HUES6 (cell line): Measurements from ENCODE around the gene NAP1L1.
A peak's percentile ranks its signal among the peaks of the same experiment; 100 is the strongest.

Experiments used
- H3K27ac ChIP-seq: 2 replicates; pipeline ENCODE4 v1.7.0; 2013; ENCODE audit warnings: low read depth, mild to moderate bottlenecking, low read length, inconsistent platforms
- H3K27me3 ChIP-seq: 2 replicates; pipeline ENCODE4 v1.6.1; 2013; ENCODE audit warnings: low read length; ENCODE audit not compliant: control insufficient read depth, insufficient read depth
- H3K36me3 ChIP-seq: 2 replicates; pipeline ENCODE4 v1.6.1; 2013; ENCODE audit warnings: low read length; ENCODE audit not compliant: control insufficient read depth, insufficient read depth
- H3K4me1 ChIP-seq: 2 replicates; pipeline ENCODE4 v1.6.1; 2013; ENCODE audit warnings: low read length; ENCODE audit not compliant: control insufficient read depth, insufficient read depth
- H3K4me3 ChIP-seq: 2 replicates; pipeline ENCODE4 v1.5.1; 2013; ENCODE audit warnings: low read depth, low read length
- H3K9ac ChIP-seq: one replicate; pipeline ENCODE4 v1.6.1; 2013; ENCODE audit warnings: mild to moderate bottlenecking, low read length
- H3K9me3 ChIP-seq: 2 replicates; pipeline ENCODE4 v1.6.1; 2013; ENCODE audit warnings: low read depth, low read length; ENCODE audit not compliant: control insufficient read depth, insufficient read depth

Gene NAP1L1

DNA sequence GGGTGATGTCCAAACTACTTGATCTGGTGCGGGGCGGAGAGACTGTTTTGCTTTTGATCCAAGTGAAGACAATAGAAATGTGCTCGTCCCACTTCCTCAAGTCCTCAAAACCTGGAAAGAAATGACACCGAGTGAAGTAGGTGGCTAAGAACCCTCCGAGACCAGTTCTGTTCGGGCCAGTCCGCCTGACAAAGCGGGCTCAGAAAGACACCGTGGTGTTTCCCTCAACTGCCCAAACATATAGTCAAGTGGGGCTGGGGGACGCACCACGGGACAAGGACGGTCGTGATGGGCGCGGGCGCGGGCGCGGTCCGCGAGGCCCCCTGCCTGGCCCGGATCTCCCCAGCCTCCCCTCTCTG lies 54.5 kb downstream of the NAP1L1 start:
- H3K27me3 ChIP-seq: no peaks in the 10 kb centered on the region
- H3K27ac ChIP-seq: peak overlapping the region; percentile 92; the same call in 1 of the 2 replicates
- H3K4me1 ChIP-seq: peaks cover 20% of the 10 kb centered on the region
- H3K9ac ChIP-seq: peak overlapping the region; percentile 99
- H3K9me3 ChIP-seq: no peaks in the 10 kb centered on the region
- H3K36me3 ChIP-seq: peaks cover 40% of the 10 kb centered on the region
- H3K4me3 ChIP-seq: peak overlapping the region; percentile 99

GRCh38 chr12:76028571-76029277 lies 55.8 kb downstream of the NAP1L1 start:
- Histone ChIP-seq H3K27ac (peak overlapping the region; percentile 62; the same call in 1 of the 2 replicates), H3K4me3 (peak overlapping the region; percentile 99), H3K9me3 (no peaks in the 10 kb centered on the region), H3K4me1 (peaks cover 18% of the 10 kb centered on the region), H3K27me3 (no peaks in the 10 kb centered on the region), H3K36me3 (peaks cover 40% of the 10 kb centered on the region), H3K9ac (peak overlapping the region; percentile 85)

DNA sequence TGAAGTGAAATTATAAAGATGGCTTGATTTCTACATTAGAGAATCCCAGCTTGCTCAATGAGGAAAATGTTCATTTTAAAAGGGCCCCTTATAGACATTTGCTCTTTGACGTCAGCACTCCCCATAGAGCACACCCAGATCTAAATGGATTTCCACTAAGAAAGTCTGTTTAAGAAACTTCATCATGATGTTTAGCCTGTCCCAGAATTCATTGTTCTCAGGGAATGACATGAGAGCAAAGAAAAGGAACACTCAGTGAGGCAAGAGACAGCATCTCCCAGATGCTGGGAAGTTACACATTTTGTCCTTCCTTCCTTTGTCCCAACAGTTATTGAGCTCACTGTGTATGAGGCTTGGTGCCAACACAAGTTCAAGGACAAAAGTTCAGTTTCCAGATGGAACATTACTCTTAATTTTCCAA lies 57.8 kb downstream of the NAP1L1 start:
- peak overlapping the region; percentile 9; the same call in 1 of the 2 replicates for H3K4me3 ChIP-seq
- no peaks in the 10 kb centered on the region for H3K9me3 ChIP-seq
- H3K4me1 ChIP-seq: peaks cover 12% of the 10 kb centered on the region
- H3K27ac ChIP-seq: no peak overlapping the region
- no peaks in the 10 kb centered on the region for H3K27me3 ChIP-seq
- H3K36me3 ChIP-seq: peaks cover 40% of the 10 kb centered on the region
- no peak overlapping the region for H3K9ac ChIP-seq

- H3K27ac ChIP-seq: peak overlapping the region; percentile 15; the same call in 1 of the 2 replicates
Observed at GRCh38 chr12:76025601-76026575, 58.6 kb downstream of the NAP1L1 start.

DNA sequence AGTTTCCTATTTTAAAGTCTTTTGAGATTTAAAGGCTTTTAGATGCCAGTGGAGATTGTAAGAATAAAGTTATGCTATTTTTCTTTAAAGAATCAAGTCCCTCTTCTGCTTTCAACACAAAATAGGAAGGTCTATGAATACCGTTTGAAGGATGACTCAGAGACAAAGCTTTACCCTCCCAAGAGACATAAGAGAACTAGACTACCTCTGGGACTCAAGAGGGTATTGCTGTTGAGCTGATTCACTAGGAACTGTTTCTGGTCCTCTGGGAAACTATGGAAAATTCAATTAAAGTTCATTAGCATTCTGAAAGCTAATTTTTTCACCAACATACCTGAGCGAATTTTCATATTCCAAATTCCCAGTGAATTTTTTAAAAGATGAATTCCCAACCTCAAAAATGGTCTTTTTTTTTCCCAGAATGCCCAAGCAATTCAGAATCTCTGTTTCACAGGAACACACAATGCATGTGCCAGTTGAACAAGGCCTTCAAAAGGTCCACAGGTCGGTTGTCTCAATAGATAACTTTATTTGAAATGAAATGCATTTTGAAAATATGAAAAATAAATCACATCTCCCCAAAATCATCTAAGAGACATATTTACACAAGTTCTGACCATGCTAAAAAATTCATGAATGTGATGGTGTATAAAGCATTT lies 59.4 kb downstream of the NAP1L1 start:
- Histone ChIP-seq H3K27me3 (no peaks in the 10 kb centered on the region), H3K4me1 (peaks cover 25% of the 10 kb centered on the region), H3K4me3 (no peak overlapping the region), H3K36me3 (peaks cover 31% of the 10 kb centered on the region), H3K9ac (no peak overlapping the region), H3K27ac (no peak overlapping the region), H3K9me3 (no peaks in the 10 kb centered on the region)

More at GRCh38 chr12:76025601-76026575, 58.6 kb downstream of the NAP1L1 start:
- peaks cover 17% of the 10 kb centered on the region for H3K4me1 ChIP-seq
- H3K4me3 ChIP-seq: no peak overlapping the region
- H3K27me3 ChIP-seq: no peaks in the 10 kb centered on the region
- peaks cover 39% of the 10 kb centered on the region for H3K36me3 ChIP-seq
- H3K9ac ChIP-seq: no peak overlapping the region
- no peaks in the 10 kb centered on the region for H3K9me3 ChIP-seq

GRCh38 chr12:76024102-76024781 lies 60.2 kb downstream of the NAP1L1 start:
- no peak overlapping the region for H3K9ac ChIP-seq
- no peak overlapping the region for H3K4me3 ChIP-seq
- H3K36me3 ChIP-seq: peaks cover 23% of the 10 kb centered on the region
- peaks cover 33% of the 10 kb centered on the region for H3K4me1 ChIP-seq
- H3K9me3 ChIP-seq: no peaks in the 10 kb centered on the region
- no peaks in the 10 kb centered on the region for H3K27me3 ChIP-seq
- H3K27ac ChIP-seq: no peak overlapping the region

- H3K27me3 ChIP-seq: no peaks in the 10 kb centered on the region
- H3K4me1 ChIP-seq: peaks cover 41% of the 10 kb centered on the region
Observed at GRCh38 chr12:76023069-76023690, 61.3 kb downstream of the NAP1L1 start.

DNA sequence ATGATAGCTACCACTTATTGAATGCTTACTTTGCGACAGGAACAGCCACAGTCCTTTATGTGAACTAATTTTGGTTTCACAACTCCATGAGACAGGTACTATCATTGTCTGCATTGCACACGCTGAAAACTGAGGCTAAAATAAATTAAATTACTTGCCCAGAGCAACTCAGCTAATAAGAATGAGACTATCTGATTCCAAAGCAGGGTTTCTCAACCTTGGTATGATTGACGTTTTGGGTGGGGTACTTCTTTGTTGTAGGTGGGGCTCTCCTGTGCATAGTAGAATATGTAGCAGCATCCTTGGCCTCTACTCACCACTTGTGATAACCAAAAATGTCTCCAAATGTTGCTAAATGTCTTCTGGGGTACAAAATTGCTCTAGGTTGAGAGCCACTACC lies 62.0 kb downstream of the NAP1L1 start:
- H3K4me3 ChIP-seq: no peak overlapping the region
- no peaks in the 10 kb centered on the region for H3K27me3 ChIP-seq
- no peaks in the 10 kb centered on the region for H3K9me3 ChIP-seq
- no peak overlapping the region for H3K27ac ChIP-seq
- H3K9ac ChIP-seq: no peak overlapping the region
- H3K4me1 ChIP-seq: peaks cover 44% of the 10 kb centered on the region
- peaks cover 6% of the 10 kb centered on the region; the same call in 1 of the 2 replicates for H3K36me3 ChIP-seq

More at GRCh38 chr12:76023069-76023690, 61.3 kb downstream of the NAP1L1 start:
- no peak overlapping the region for H3K4me3 ChIP-seq
- no peaks in the 10 kb centered on the region for H3K9me3 ChIP-seq
- no peak overlapping the region for H3K27ac ChIP-seq
- peaks cover 12% of the 10 kb centered on the region for H3K36me3 ChIP-seq
- no peak overlapping the region for H3K9ac ChIP-seq

DNA sequence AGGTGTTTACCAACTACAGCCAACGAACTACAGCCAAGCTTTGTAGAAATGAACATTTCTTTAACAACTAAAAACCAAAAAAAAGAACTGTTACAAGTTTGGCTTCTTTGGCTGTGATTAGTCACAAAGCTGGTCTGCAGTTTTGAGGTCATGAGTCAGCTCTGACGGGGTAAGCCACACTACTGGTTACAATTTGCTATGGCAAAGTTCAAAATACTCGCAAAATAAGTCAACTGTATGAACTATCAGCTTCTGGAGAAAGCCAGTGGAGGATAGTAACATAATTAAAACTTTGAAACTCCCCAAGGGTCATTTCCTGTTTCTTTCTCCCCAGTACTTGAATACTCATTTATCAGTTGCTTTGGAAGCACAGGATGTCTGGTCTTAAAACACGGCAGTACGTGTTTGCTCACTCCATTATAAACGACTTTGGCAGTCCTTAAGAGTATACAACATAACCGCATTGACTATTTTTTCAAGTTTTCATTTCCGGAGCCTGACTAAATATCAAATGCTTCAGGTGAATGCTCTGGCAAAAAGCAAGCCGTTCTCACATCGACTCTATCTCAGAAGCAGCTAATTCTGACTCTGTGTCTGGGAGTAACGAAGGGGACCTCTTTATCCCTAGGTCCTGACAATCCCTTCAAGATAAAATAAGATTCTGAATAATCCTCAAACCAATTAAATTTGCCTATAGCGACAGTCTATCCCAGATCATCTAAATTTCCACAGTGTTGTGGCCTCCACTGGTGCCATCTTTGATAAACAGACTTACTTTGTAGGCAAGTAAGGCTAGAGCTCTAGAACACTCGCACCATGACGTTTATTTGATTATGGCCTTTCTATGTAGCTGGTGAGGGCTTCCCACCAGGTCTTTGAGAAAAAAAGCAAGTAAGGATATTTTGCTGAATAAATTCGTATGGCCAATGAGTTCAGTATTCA lies 63.5 kb downstream of the NAP1L1 start:
- Histone ChIP-seq H3K27me3 (no peaks in the 10 kb centered on the region), H3K27ac (peak overlapping the region; percentile 69; the same call in 1 of the 2 replicates), H3K4me1 (peaks cover 41% of the 10 kb centered on the region), H3K4me3 (no peak overlapping the region), H3K9me3 (no peaks in the 10 kb centered on the region), H3K9ac (peak overlapping the region; percentile 52), H3K36me3 (no peaks in the 10 kb centered on the region)
